22Rv1 (cell line): ENCODE data around the gene ASB14.

Experiments
- ZFX ChIP-seq: fragments of 450-650 bp; IDR thresholded peaks from 2 replicates; pipeline ENCODE4 v1.6.1; 2017; ENCODE audit warnings: antibody characterized with exemption, borderline replicate concordance
- TF ChIP-seq, protein P1 (sequence below): fragments of 450-650 bp; IDR thresholded peaks from 2 replicates; pipeline ENCODE4 v1.5.1; 2017; ENCODE audit warnings: mild to moderate bottlenecking

- TF ChIP-seq, protein P1, sequence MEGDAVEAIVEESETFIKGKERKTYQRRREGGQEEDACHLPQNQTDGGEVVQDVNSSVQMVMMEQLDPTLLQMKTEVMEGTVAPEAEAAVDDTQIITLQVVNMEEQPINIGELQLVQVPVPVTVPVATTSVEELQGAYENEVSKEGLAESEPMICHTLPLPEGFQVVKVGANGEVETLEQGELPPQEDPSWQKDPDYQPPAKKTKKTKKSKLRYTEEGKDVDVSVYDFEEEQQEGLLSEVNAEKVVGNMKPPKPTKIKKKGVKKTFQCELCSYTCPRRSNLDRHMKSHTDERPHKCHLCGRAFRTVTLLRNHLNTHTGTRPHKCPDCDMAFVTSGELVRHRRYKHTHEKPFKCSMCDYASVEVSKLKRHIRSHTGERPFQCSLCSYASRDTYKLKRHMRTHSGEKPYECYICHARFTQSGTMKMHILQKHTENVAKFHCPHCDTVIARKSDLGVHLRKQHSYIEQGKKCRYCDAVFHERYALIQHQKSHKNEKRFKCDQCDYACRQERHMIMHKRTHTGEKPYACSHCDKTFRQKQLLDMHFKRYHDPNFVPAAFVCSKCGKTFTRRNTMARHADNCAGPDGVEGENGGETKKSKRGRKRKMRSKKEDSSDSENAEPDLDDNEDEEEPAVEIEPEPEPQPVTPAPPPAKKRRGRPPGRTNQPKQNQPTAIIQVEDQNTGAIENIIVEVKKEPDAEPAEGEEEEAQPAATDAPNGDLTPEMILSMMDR = no peak
- TF ChIP-seq ZFX = no peak
Measured at GRCh38 chr3:57283334-57283733, 9.2 kb downstream of the ASB14 start.
